CD4-positive, alpha-beta T cell treated with Interleukin-21 for 1 hour (primary cell): ENCODE data around the gene MCCD1.
"Not testable (repeated sequence)": the region's sequence is repeated elsewhere in the genome, so short reads cannot be mapped to it uniquely, and the experiment has no call there.

Source experiments
- DNase-seq: peaks from one replicate; pipeline ENCODE4 v3.0.0-alpha.2; 2020

The MCCD1 gene, protein sequence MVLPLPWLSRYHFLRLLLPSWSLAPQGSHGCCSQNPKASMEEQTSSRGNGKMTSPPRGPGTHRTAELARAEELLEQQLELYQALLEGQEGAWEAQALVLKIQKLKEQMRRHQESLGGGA

GRCh38 chr6:31528821-31529328 lies at the start of gene MCCD1:
Gene MCCD1 (plus strand): TSS chr6:31528962. CDS start chr6:31529015, 53 bp downstream.
- DNase-seq, result no peak

DNA sequence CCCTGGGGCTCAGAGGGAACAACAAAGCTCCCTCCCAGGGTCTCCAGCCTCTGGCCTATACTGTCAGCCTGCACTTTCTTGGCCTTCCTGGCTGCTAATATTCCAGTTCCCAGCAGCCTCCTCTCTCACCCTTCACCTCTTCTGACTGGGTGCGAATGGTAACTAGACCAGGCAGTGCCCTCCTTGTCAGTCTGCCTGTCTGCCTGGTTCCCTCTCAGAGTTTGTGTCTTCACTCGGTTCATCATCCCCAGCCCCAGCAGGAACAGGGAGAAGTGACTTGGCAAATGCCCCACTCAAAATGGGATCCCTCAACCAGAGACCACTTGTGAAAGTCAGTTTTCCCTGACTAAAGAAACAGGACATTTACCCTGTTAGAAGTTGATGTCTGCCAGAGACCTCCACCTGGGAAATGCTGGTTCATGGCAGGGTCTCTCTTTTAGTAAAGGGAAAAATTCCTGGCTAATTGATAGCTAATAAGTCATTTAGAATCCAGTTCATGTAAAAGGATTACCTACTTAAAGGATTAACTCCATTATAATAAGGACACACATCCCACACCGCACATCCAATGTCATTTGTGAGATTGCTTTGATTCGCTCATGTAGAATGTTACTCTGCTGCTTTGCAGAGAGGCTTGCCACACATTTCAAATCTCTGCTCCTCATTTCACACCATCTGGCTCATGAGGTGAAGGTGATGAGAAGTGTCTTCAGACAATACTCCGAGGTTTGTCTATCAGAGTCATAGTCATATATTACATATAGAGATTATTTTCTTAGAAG lies 49.4 kb upstream of the MCCD1 start:
- DNase-seq, result no peak

DNA sequence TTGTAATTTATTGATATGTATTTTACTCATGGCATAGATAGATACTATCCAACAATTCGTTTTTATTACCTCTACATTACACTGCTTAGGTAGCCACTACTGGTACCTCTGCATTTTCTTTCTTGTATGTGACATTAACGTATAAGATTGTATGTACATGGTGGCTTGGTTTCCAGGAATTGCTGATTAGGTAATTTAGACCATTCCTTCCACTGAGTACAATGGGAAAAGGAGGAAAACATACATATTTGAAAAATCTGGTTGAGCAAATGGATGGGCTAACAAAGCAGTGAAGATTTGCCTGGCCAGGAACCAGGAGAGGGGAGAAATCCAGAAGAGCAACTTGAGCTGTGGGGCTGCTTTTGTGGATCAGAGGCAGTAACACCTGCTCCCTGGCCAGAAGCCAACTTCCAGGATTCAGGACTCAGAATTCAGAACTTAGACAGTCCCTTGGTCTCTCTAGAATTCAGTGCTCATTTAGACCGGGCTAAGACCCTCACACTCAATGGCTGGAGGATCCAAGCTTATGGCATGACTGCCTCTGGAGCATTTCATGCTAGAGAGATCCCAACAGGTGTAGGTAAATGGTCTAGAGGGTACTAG lies 48.7 kb upstream of the MCCD1 start:
- no peak for DNase-seq

- no peak for DNase-seq
Measured at GRCh38 chr6:31480574-31480973, 48.2 kb upstream of the MCCD1 start.

GRCh38 chr6:31483392-31483791 lies 45.4 kb upstream of the MCCD1 start:
- no peak for DNase-seq

- no peak for DNase-seq
Measured at GRCh38 chr6:31485055-31485454, 43.7 kb upstream of the MCCD1 start.

DNA sequence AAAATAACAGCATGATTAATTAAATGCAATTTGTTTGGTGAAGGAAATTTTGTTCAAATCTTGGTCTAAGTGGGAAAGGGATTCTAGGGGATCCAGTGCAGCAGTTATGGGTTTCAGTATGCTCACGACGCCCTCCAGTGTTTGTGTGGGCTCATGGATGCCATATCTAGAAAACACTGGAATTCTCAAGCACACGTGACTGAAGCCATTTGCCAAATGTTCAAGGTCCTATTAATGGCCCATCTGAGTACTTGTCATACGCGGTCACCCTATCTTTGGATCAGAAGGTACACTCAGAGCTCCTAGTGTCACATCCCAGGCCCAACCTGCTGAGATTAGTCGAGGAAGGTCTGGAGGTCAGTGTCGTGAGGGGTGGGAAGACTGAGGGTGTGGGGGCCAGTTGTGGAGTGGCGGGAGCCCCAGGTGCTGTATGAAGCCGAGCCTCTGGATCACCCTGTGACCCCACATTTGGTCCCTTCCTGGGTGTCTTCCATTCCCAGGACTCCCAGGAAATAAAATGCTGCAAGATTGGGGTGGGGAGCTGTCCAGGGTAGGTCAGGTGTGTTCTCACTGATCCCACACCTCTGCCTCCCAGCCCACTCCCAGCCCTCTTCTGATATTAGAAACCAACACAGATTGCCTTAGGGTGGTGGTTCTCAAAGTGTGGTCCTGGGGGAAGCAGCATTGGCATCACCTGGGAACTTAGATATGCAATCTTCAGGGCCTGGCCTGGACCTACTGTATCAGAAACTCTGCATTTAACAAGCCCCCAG lies 42.5 kb upstream of the MCCD1 start:
- DNase-seq, result not testable (repeated sequence)

DNA sequence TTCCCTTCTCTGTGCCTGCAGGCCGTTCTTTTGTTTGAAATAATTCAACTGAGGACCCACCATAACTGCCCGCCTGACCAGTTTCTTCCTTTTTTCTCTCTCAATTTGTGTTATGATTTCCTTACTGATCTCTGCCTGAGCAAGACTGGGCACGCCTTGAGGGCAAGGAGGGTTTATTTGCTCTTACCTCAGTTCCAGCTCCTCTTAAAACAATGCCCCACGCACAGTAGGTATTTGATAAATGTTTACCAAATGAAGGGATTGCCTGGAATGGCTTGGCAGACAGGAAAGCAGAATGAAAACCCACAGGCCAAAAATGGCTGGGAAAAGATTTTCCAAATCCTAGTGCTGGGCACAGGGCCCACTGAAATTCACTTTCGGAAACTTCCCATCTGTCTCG lies 41.1 kb upstream of the MCCD1 start:
- not testable (repeated sequence) for DNase-seq

- DNase-seq, result no peak
Measured at GRCh38 chr6:31489086-31489485, 39.7 kb upstream of the MCCD1 start.

DNA sequence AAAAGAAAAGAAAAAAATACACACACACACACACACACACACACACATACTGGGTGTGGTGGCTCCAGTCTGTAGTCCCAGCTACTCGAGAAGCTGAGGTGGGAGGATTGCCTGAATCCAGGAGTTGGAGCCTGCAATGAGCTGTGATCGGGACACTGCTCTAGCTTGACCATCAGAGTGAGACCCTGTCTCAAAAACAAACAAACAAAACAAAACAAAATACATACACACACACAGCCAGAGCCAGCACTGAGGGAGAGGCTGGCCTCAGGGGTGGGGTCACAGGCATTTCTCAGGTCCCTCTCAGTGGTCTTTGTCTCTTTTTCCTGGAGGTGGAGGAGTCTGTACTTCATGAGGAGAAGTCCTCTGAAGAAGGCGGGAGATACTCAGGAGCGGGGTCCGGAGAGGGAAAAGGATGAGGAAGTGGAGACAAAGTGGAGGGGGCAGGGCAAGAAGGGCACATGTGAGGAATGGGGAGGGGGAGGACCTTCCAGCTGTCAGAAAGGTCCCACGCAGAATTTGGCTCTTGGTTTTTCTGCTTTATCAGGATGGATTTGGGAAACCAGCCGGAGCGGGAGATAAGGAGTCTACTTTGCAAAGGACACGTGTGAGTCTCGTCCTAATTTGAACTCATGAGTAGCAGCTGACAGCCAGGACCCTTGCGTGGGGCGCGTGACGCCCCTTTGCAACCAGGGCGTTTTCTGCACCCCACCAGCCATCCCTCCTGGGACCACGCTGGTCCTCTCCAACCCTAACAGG lies 38.5 kb upstream of the MCCD1 start:
- DNase-seq, result no peak

GRCh38 chr6:31493550-31493874 lies 35.2 kb upstream of the MCCD1 start:
- not testable (repeated sequence) for DNase-seq

GRCh38 chr6:31493875-31494694 lies 34.7 kb upstream of the MCCD1 start:
- DNase-seq, result peak; percentile 76

GRCh38 chr6:31495580-31495979 lies 33.2 kb upstream of the MCCD1 start:
- DNase-seq, result no peak

DNA sequence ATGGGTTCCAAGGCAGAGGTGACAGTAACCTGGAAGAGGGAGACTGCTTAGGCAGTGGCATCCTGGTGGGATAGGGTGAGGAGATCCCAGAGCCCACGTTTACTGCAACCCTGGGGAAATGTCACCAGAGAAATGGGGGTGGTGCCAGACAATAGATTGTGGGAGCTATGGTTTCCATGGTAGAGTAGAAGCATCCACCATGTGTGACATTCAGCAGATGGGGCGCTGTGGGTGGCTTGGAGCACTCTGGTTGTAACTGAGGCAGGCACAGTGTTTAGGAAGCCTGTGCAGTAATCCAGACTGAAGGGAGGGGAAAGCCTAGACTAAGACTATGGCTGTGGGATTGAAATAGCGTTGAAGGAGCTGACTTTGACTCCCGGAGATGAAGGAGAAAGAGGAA lies 31.9 kb upstream of the MCCD1 start:
- DNase-seq, result peak; percentile 32

DNA sequence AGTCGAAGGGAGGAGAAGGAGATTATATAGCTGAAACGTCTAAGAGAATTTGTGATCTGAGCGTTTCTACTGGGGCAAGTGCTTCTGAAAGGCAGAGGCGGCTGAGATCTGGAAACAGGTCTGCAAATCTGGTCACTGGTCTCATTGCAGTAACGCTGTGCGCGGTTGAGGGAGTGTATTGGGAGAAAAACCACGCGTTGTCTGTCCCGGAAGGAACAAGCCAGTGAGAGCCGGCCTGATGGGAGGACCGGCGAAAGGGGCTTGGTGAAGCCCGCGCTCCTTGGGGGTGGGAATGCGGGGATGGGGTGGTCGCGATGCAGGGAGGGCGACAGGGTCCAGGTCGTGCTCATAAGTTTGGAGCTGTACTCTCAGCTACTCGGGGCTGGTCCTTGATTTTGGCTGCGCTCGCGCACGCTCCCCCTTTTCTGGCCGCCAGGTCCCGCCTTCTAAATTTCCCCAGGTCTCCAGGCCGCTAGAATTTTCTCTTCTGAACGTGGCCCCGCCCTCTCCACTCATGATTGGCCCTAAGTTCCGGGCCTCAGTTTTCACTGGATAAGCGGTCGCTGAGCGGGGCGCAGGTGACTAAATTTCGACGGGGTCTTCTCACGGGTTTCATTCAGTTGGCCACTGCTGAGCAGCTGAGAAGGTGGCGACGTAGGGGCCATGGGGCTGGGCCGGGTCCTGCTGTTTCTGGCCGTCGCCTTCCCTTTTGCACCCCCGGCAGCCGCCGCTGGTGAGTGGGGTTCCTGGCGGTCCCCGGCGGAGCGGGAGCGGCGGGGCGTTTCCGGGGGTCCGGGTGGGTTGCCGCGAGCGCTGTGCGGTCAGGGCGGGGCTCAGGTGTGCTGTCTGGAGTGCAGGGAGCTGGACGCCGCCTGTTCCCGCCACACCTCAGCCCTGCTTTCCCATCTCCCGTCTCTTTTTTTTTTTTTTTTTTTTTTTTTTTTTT lies 31.0 kb upstream of the MCCD1 start, which contains the start of gene MICB:
TSS of gene MICB (plus strand) at position 615 of the 946 bp plus-strand sequence. CDS start at position 664, 49 bp downstream.
- peak; percentile 89 for DNase-seq

DNA sequence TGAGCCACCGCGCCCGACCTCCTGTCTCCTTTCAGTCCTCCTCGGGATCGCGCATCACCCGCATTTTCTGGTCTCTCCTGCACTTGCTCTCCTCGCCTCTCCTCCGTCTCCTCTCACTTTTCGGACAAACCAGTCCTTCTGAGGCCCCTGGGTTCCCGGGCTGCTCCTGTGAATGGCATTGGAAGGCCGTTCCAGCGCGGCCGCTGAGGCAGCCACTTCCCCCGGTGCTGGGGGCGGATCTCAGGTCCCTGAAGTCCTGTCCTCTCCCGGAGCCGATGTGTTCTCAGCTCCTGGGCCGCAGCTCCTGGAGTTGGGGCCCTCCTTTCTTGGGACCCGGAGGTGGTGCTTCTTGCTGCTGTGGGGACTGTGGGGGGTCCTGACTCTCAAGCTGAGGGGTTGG lies 30.0 kb upstream of the MCCD1 start:
- DNase-seq, result no peak

DNA sequence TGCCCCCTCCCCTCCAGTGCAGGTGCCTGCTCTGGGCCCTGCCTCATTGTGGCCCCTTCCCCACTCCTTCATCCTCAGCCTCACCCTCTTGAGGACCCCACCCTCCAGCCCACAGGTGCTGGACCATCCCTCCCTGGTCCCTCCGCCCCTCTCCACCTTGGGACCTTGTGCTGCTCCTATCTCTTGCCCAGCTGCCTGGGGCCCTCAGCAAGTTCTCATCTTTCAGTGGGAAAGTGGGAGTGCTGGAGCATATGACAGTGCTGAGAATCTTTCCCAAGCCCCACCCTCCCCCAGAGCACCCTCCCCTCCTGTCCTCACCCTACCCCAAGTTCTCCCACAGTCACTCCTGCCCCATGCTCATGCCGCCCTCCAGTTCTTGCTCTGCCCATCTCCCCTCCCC lies 29.1 kb upstream of the MCCD1 start:
- DNase-seq, result not testable (repeated sequence)

DNA sequence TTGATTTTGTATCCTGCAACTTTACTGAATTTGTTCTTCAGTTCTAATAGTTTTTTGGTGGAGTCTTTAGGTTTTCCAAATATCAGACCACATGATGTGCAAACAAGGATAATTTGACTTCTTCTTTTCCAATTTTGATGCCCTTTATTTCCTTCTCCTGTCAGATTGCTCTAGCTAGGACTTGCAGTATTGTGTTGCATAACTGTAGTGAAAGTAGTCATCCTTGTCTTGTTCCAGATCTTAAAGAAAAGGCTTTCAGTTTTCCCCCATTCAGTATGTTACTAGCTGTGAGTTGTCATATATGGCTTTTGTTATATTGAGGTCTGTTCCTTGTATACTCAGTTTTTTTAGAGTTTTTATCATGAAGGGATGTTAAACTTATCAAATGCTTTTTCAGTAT lies 26.2 kb upstream of the MCCD1 start:
- no peak for DNase-seq

GRCh38 chr6:31509036-31509435 lies 19.7 kb upstream of the MCCD1 start:
- not testable (repeated sequence) for DNase-seq

DNA sequence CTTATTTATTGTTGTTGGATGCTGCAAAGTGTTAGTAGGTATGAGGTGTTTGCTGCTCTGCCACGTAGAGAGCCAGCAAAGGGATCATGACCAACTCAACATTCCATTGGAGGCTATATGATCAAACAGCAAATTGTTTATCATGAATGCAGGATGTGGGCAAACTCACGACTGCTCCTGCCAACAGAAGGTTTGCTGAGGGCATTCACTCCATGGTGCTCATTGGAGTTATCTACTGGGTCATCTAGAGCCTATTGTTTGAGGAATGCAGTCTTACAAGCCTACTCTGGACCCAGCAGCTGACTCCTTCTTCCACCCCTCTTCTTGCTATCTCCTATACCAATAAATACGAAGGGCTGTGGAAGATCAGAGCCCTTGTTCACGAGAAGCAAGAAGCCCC lies 18.8 kb upstream of the MCCD1 start:
- DNase-seq, result no peak
